Bronchus fibroblast of lung (primary cell): Measurements from ENCODE around the gene MERTK. TPM values are rescaled to one million over a fixed set of nuclear protein-coding genes. Genes with fewer than 3 reads are reported as not detected.

ENCODE experiments used
- total RNA-seq: library from RNA; depleted of rRNA; stranded (reverse); fragments of >200 nt; gene quantifications from 2 replicates; pipeline ENCODE4 v1.2.3, GENCODE V29; 2015

The MERTK gene
- total RNA-seq, result 0.74 and 2.4 TPM in 2 replicates

GRCh38 chr2:111897924-111898702 is at the start of gene MERTK:
MERTK (plus strand) TSS chr2:111898607; CDS start chr2:111898736, 129 bp downstream.

GRCh38 chr2:111883661-111884591 is 14.5 kb upstream of the MERTK start, which contains the start of gene ANAPC1:
ANAPC1 (minus strand) TSS chr2:111884193; CDS start chr2:111880825, 3,368 bp downstream.

GRCh38 chr2:112054847-112055729 is 156.7 kb downstream of the MERTK start, which contains the start of gene TMEM87B:
TMEM87B (plus strand) TSS chr2:112055269; CDS start chr2:112055592, 323 bp downstream.

Other genes starting within 250 kb of the MERTK start
- gene ANAPC1, start 14.4 kb upstream of the MERTK start, total RNA-seq, result 41.5 and 47.2 TPM in 2 replicates
- 9.2 and 9.8 TPM in 2 replicates for gene TMEM87B, start 156.7 kb downstream of the MERTK start, total RNA-seq
- gene FBLN7, start 239.8 kb downstream of the MERTK start, total RNA-seq, result 1.0 and 2.0 TPM in 2 replicates